Common myeloid progenitor, CD34-positive (primary cell): ENCODE results near the gene PC.
"Not testable (repeated sequence)": the region's sequence is repeated elsewhere in the genome, so short reads cannot be mapped to it uniquely, and the experiment has no call there.

ENCODE experiments used
- CTCF ChIA-PET: fragments of 350-600 bp; sonication (Branson Sonifier 250); formaldehyde crosslinking; loops from one replicate; lab custom pipeline; 2021; ENCODE audit warnings: antibody characterized with exemption; lab: Charles Lee
- POLR2A ChIA-PET: fragments of 350-600 bp; sonication (Branson Sonifier 250); formaldehyde crosslinking; loops from one replicate; lab custom pipeline; 2021; ENCODE audit warnings: antibody characterized with exemption; lab: Charles Lee
- DNase-seq, 3 donors: peaks; one replicate each; pipeline versions ENCODE4 v3.0.0 to v3.0.0-alpha.2; 2013
- H3K27ac ChIP-seq, 2 experiments: 1 replicate in 1 of 2; 2 replicates in 1 of 2; pipeline ENCODE4 v1.7.0; 2013; ENCODE audit warnings: inconsistent platforms in 2 of 2, low read length in 2 of 2, mild to moderate bottlenecking in 2 of 2, low read depth in 1 of 2, moderate library complexity in 1 of 2; ENCODE audit not compliant: severe bottlenecking in 2 of 2, insufficient read depth in 1 of 2, poor library complexity in 1 of 2
- H3K27me3 ChIP-seq, 5 experiments: replicated peaks in 2 of 5; 1 replicate in 3 of 5; 2 replicates in 2 of 5; pipeline versions ENCODE4 v1.6.1 to v1.7.0; 2013; ENCODE audit warnings: low read length in 4 of 5, mild to moderate bottlenecking in 2 of 5, moderate library complexity in 2 of 5, inconsistent platforms in 1 of 5; ENCODE audit not compliant: insufficient read depth in 5 of 5, control insufficient read depth in 4 of 5
- H3K36me3 ChIP-seq, 4 experiments: 1 replicate in 2 of 4; 2 replicates in 2 of 4; pipeline versions ENCODE4 v1.6.1 to v1.7.0; 2013; ENCODE audit warnings: low read length in 3 of 4, control low read depth in 1 of 4, mild to moderate bottlenecking in 1 of 4; ENCODE audit not compliant: control insufficient read depth in 4 of 4, insufficient read depth in 4 of 4
- H3K4me1 ChIP-seq, 4 experiments: 1 replicate in 3 of 4; 2 replicates in 1 of 4; pipeline versions ENCODE4 v1.6.1 to v1.7.1; 2013; ENCODE audit warnings: low read length in 3 of 4, mild to moderate bottlenecking in 3 of 4, control low read depth in 1 of 4, inconsistent platforms in 1 of 4, moderate library complexity in 1 of 4; ENCODE audit not compliant: control insufficient read depth in 4 of 4, insufficient read depth in 4 of 4; ENCODE audit errors: control extremely low read depth in 1 of 4
- H3K4me3 ChIP-seq, 7 experiments: 1 replicate in 4 of 7; 2 replicates in 3 of 7; pipeline versions ENCODE4 v1.5.1 to v1.7.0; 2013; ENCODE audit warnings: mild to moderate bottlenecking in 7 of 7, low read length in 6 of 7, moderate library complexity in 6 of 7, inconsistent platforms in 2 of 7, low read depth in 2 of 7, control low read depth in 1 of 7; ENCODE audit not compliant: insufficient read depth in 4 of 7, control insufficient read depth in 1 of 7; ENCODE audit errors: extremely low read depth in 1 of 7
- H3K9me3 ChIP-seq, 5 experiments: 1 replicate in 4 of 5; 2 replicates in 1 of 5; pipeline versions ENCODE4 v1.6.1 to v1.7.1; 2013; ENCODE audit warnings: low read length in 4 of 5, mild to moderate bottlenecking in 2 of 5, inconsistent platforms in 1 of 5, low read depth in 1 of 5, moderate library complexity in 1 of 5; ENCODE audit not compliant: control insufficient read depth in 4 of 5, insufficient read depth in 2 of 5; ENCODE audit errors: control extremely low read depth in 1 of 5
- WGBS: methylation state at CpG from one replicate; pipeline ENCODE4 v1.1.5; 2013; ENCODE audit not compliant: insufficient coverage; 5-methylcytosine and 5-hydroxymethylcytosine counted together

The PC gene

GRCh38 chr11:67001332-67001731 is 43.1 kb upstream of the PC start:
- Histone ChIP-seq H3K9me3 (no peaks in the 10 kb centered on the region), H3K4me1 (no peaks in the 10 kb centered on the region), H3K36me3 (no peaks in the 10 kb centered on the region), H3K4me3 (no peak overlapping the region), H3K27me3 (peaks cover 2 to 18% (median 4%) of the 10 kb centered on the region in 5 experiments), H3K27ac (no peak overlapping the region)
- no peak for DNase-seq
- ChIA-PET CTCF (no interaction called here), POLR2A (no interaction called here)
- WGBS, result 86% methylated on average over 5 of the region's 5 CpGs

GRCh38 chr11:66999555-66999954 is 41.4 kb upstream of the PC start:
- no peak for DNase-seq
- no peaks in the 10 kb centered on the region for H3K4me1 ChIP-seq
- no peaks in the 10 kb centered on the region for H3K36me3 ChIP-seq
- H3K9me3 ChIP-seq, result no peaks in the 10 kb centered on the region
- 80% methylated on average over 2 of the region's 7 CpGs for WGBS
- peaks cover 2 to 22% (median 4%) of the 10 kb centered on the region in 5 experiments for H3K27me3 ChIP-seq
- H3K4me3 ChIP-seq, result no peak overlapping the region
- H3K27ac ChIP-seq, result no peak overlapping the region
- ChIA-PET CTCF (interaction anchor here (2.1 kb wide), 1 partner anchor 22 kb away, joined by 5 read pairs; no protein-coding TSS in a partner anchor), POLR2A (no interaction called here)

GRCh38 chr11:66996609-66997273 is 38.6 kb upstream of the PC start:
- H3K36me3 ChIP-seq, result no peaks in the 10 kb centered on the region
- ChIA-PET POLR2A (no interaction called here), CTCF (interaction anchor here (1.3 kb wide), 1 partner anchor 21 kb away, joined by 3 read pairs; no protein-coding TSS in a partner anchor)
- 94% methylated on average over 5 of the region's 8 CpGs for WGBS
- peaks cover 2 to 22% (median 4%) of the 10 kb centered on the region in 5 experiments for H3K27me3 ChIP-seq
- no peaks in the 10 kb centered on the region for H3K9me3 ChIP-seq
- H3K4me3 ChIP-seq, result no peak overlapping the region
- H3K4me1 ChIP-seq, result no peaks in the 10 kb centered on the region
- no peak overlapping the region for H3K27ac ChIP-seq
- DNase-seq, result no peak

- Histone ChIP-seq H3K36me3 (no peaks in the 10 kb centered on the region), H3K27me3 (peaks cover 0 to 8% (median 3%) of the 10 kb centered on the region in 5 experiments), H3K4me1 (no peaks in the 10 kb centered on the region), H3K27ac (no peak overlapping the region), H3K4me3 (no peak overlapping the region), H3K9me3 (no peaks in the 10 kb centered on the region)
- ChIA-PET POLR2A (no interaction called here), CTCF (no interaction called here)
- no CpG with 5 or more reads among the region's 2 CpGs for WGBS
- no peak for DNase-seq
These were observed 33.9 kb upstream of the PC start for GRCh38 chr11:66992041-66992440.

- H3K27me3 ChIP-seq, H3K4me3 ChIP-seq, DNase-seq, H3K9me3 ChIP-seq, H3K36me3 ChIP-seq, H3K27ac ChIP-seq, POLR2A ChIA-PET, CTCF ChIA-PET: not testable (repeated sequence)
- 88% methylated on average over 7 of the region's 9 CpGs for WGBS
- peaks cover 0 to 10% (median 8%) of the 10 kb centered on the region in 4 experiments for H3K4me1 ChIP-seq
These were observed 31.2 kb upstream of the PC start for GRCh38 chr11:66989360-66989759.

- DNase-seq, H3K27ac ChIP-seq, H3K36me3 ChIP-seq, H3K4me3 ChIP-seq, POLR2A ChIA-PET, CTCF ChIA-PET, H3K27me3 ChIP-seq, H3K9me3 ChIP-seq: not testable (repeated sequence)
- H3K4me1 ChIP-seq, result peaks cover 0 to 16% (median 11%) of the 10 kb centered on the region in 4 experiments
- WGBS, result 96% methylated on average over 19 of the region's 28 CpGs
These were observed 30.6 kb upstream of the PC start for GRCh38 chr11:66988741-66989140.

GRCh38 chr11:66987924-66988637 is 29.9 kb upstream of the PC start:
- DNase-seq, result no peak
- Histone ChIP-seq H3K4me1 (peaks cover 0 to 19% (median 12%) of the 10 kb centered on the region in 4 experiments), H3K27ac (no peak overlapping the region), H3K27me3 (peaks cover 0 to 7% (median 6%) of the 10 kb centered on the region in 5 experiments), H3K4me3 (no peak overlapping the region), H3K36me3 (no peaks in the 10 kb centered on the region), H3K9me3 (no peaks in the 10 kb centered on the region)
- CTCF ChIA-PET, result interaction anchor here (0.8 kb wide), 2 partner anchors 12 to 66 kb away, joined by 3 read pairs; no protein-coding TSS in a partner anchor
- 74% methylated on average over 10 of the region's 13 CpGs for WGBS
- POLR2A ChIA-PET, result interaction anchor here (0.6 kb wide), 1 partner anchor 244 kb away, joined by 3 read pairs; no protein-coding TSS in a partner anchor
